ENCODE results near the gene CMBL.

The CMBL gene

DNA sequence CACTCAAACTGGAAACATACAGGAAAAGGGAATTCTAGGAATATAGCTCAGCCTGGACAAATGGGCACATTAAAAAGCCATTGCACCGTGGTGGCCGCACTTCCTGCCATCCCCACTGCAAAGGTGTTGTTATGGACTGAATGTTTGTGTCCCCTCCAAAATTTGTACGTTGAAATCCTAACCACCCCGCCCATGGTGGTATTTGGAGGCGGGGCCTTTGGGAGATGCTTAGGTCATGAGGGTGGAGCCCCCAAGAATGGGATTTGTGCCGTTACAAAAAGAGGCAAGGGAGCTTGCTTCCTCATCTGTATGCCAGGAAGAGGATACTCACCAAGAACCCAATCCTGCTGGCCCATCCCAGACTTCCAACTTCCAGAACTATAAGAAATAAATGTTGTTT is 1.1 kb upstream of the CMBL start:
- H3K36me3 ChIP-seq (ENCODE audit: control insufficient read depth, insufficient read depth, low read length): no peaks in the 10 kb centered on the region; the same call in 1 of the 2 replicates
- H3K27me3 ChIP-seq (replicated peaks; ENCODE audit: control insufficient read depth, insufficient read depth, low read length): no peaks in the 10 kb centered on the region; the same call in 1 of the 2 replicates
- TF ChIP-seq, protein P1, sequence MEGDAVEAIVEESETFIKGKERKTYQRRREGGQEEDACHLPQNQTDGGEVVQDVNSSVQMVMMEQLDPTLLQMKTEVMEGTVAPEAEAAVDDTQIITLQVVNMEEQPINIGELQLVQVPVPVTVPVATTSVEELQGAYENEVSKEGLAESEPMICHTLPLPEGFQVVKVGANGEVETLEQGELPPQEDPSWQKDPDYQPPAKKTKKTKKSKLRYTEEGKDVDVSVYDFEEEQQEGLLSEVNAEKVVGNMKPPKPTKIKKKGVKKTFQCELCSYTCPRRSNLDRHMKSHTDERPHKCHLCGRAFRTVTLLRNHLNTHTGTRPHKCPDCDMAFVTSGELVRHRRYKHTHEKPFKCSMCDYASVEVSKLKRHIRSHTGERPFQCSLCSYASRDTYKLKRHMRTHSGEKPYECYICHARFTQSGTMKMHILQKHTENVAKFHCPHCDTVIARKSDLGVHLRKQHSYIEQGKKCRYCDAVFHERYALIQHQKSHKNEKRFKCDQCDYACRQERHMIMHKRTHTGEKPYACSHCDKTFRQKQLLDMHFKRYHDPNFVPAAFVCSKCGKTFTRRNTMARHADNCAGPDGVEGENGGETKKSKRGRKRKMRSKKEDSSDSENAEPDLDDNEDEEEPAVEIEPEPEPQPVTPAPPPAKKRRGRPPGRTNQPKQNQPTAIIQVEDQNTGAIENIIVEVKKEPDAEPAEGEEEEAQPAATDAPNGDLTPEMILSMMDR (IDR thresholded peaks at IDR 0.05; ENCODE audit: insufficient read depth, low read length, poor library complexity, severe bottlenecking): no peak
- no peak for DNase-seq (ENCODE audit: extremely low read depth, insufficient read length)
- H3K4me3 ChIP-seq (replicated peaks; ENCODE audit: low read depth, low read length): no peak overlapping the region

DNA sequence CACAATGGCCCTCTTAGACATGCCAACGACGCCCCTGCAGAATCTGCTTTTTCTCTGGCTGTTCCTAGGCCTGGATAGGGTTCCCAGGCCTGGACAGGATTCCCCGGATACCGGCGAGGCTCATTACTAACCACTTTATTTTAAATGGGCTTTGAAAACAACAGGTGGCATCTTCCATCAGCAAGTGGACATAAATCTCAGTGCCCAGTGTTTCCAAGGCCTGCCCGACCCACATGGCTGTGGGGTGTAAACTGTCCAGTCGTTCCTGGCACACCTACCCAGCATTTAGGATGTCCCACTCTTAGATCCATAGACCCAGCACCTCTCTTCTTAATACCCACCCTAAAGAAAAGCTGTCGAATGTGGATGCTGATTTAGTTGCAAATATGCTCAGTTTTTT is 896 bp downstream of the CMBL start:
- TF ChIP-seq, protein P1 (IDR thresholded peaks at IDR 0.05; ENCODE audit: insufficient read depth, low read length, poor library complexity, severe bottlenecking): no peak
- no peak for DNase-seq (ENCODE audit: extremely low read depth, insufficient read length)
- Histone ChIP-seq H3K4me3 (replicated peaks; ENCODE audit: low read depth, low read length) (peak overlapping the region; percentile 75), H3K27me3 (replicated peaks; ENCODE audit: control insufficient read depth, insufficient read depth, low read length) (no peaks in the 10 kb centered on the region), H3K36me3 (ENCODE audit: control insufficient read depth, insufficient read depth, low read length) (no peaks in the 10 kb centered on the region; the same call in 1 of the 2 replicates)

DNA sequence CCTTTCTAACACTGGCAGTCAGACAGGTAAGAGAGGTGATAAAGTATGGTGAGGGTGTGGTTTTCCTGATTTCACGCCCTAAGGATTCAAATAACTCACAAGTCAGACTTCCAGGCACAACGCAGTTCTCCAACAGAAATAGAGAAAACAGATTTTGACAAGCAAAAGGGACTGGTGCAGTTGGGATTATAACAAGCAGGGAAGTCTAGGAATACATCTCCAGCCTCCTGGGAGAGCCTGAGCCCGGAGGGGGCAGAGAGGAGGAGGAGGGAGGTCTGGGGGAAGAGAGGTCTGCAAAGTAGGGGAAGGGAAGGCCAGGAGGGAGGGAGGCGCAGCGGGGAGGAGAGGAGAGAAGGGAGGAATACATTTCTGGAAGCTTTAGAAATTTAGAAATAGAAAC is 1.6 kb downstream of the CMBL start:
- Histone ChIP-seq H3K27me3 (replicated peaks; ENCODE audit: control insufficient read depth, insufficient read depth, low read length) (no peaks in the 10 kb centered on the region), H3K4me3 (replicated peaks; ENCODE audit: low read depth, low read length) (no peak overlapping the region), H3K36me3 (ENCODE audit: control insufficient read depth, insufficient read depth, low read length) (no peaks in the 10 kb centered on the region; the same call in 1 of the 2 replicates)
- no peak for DNase-seq (ENCODE audit: extremely low read depth, insufficient read length)
- TF ChIP-seq, protein P1 (IDR thresholded peaks at IDR 0.05; ENCODE audit: insufficient read depth, low read length, poor library complexity, severe bottlenecking): no peak

DNA sequence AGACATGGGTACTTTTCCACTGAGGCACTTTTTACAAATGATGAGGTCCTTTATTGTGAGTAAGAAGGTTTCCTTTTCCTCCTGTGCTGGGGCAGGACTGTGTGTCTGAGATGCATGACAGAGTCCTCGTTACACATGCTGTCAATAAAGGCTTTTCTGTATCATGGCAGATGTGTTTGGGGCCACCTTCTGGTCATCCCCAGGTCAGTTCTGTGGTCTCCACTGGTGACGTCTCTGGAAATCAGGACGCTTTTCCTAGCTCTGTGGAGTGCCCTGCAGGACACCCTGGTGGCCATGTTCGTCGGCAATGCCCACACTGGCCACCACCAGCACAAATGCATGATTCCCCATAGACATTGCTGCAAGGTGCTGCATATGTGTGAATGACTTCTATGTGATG is 2.8 kb downstream of the CMBL start:
- Histone ChIP-seq H3K27me3 (replicated peaks; ENCODE audit: control insufficient read depth, insufficient read depth, low read length) (no peaks in the 10 kb centered on the region), H3K4me3 (replicated peaks; ENCODE audit: low read depth, low read length) (no peak overlapping the region), H3K36me3 (ENCODE audit: control insufficient read depth, insufficient read depth, low read length) (no peaks in the 10 kb centered on the region; the same call in 1 of the 2 replicates)
- TF ChIP-seq, protein P1 (IDR thresholded peaks at IDR 0.05; ENCODE audit: insufficient read depth, low read length, poor library complexity, severe bottlenecking): peak; percentile 16
- no peak for DNase-seq (ENCODE audit: extremely low read depth, insufficient read length)

DNA sequence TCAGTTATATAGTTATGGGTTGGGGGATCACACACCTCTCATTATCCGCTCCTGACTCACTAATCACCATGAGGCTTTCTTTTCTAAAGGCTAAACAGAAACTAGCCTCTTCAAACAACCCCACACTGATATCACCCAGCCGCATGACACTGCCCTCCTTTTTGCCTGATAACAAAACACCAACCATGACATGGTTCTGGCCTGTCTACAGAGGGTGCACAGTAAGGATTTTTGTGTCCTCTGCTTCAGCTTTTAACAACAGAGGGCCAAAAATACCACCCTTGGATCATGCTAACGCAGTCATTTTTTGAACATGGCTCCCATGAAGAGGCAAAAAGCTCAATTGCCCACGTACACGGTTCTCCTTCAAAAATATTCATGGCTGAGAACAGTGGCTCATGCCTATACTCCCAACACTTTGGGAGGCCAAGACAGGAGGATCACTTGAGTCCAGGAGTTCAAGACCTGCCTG is 4.0 kb downstream of the CMBL start:
- TF ChIP-seq, protein P1 (IDR thresholded peaks at IDR 0.05; ENCODE audit: insufficient read depth, low read length, poor library complexity, severe bottlenecking): no peak
- no peaks in the 10 kb centered on the region; the same call in 1 of the 2 replicates for H3K36me3 ChIP-seq (ENCODE audit: control insufficient read depth, insufficient read depth, low read length)
- no peak overlapping the region for H3K4me3 ChIP-seq (replicated peaks; ENCODE audit: low read depth, low read length)
- no peaks in the 10 kb centered on the region for H3K27me3 ChIP-seq (replicated peaks; ENCODE audit: control insufficient read depth, insufficient read depth, low read length)
- no peak for DNase-seq (ENCODE audit: extremely low read depth, insufficient read length)

DNA sequence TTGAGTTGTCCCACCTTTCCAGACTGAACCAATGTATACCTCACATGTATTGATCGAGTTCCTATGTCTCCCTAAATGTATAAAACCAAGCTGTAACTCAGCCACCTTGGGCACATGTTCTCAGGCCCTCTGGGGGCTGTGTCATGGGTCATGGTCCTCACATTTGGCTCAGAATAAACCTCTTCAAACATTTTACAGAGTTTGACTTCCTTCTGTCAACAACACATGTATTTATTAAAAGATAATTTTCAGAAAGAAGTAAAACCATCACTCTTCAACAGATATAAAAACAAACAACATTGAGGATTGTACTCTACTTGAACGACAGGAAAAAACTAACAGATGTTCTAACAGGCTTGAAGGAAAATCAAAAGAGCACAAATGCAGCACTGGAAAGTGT is 4.5 kb downstream of the CMBL start:
- H3K36me3 ChIP-seq (ENCODE audit: control insufficient read depth, insufficient read depth, low read length): no peaks in the 10 kb centered on the region; the same call in 1 of the 2 replicates

More for the DNA sequence above, 4.5 kb downstream of the CMBL start:
- DNase-seq (ENCODE audit: extremely low read depth, insufficient read length): no peak
- H3K4me3 ChIP-seq (replicated peaks; ENCODE audit: low read depth, low read length): no peak overlapping the region
- TF ChIP-seq, protein P1 (IDR thresholded peaks at IDR 0.05; ENCODE audit: insufficient read depth, low read length, poor library complexity, severe bottlenecking): no peak
- no peaks in the 10 kb centered on the region for H3K27me3 ChIP-seq (replicated peaks; ENCODE audit: control insufficient read depth, insufficient read depth, low read length)
